SK-N-SH treated with all-trans-retinoic acid at 6 μM for 48 hours (cell line): ENCODE results near the gene CYS1.
"Not testable (repeated sequence)": the region's sequence is repeated elsewhere in the genome, so short reads cannot be mapped to it uniquely, and the experiment has no call there.

Experiments
- ARNTL ChIP-seq: fragments of 450-650 bp; formaldehyde crosslinking; IDR thresholded peaks from 2 replicates; pipeline ENCODE4 v1.5.0; 2020; ENCODE audit warnings: low read depth, mild to moderate bottlenecking, moderate library complexity, borderline replicate concordance
- PATZ1 ChIP-seq: fragments of 250-450 bp; sonication (Bioruptor Pico); IDR thresholded peaks from 2 replicates; pipeline ENCODE4 v1.8.0; 2020; ENCODE audit warnings: mild to moderate bottlenecking, moderate library complexity, borderline replicate concordance

GRCh38 chr2:10015376-10015989 is 64.7 kb downstream of the CYS1 start:
- TF ChIP-seq PATZ1; ARNTL (CRISPR knock-in tag): not testable (repeated sequence)
